Thyroid gland (tissue), 4 donors: ENCODE measurements around the gene MRPS10. TPM values are rescaled to one million over a fixed set of nuclear protein-coding genes. Genes with fewer than 3 reads are reported as not detected.
A peak's percentile ranks its signal among the peaks of the same experiment; 100 is the strongest.

ENCODE experiments used
- DNase-seq, 2 donors: peaks; one replicate each; pipeline ENCODE4 v3.0.0-alpha.2; 2019
- H3K27ac ChIP-seq, 3 donors: fragments of 200-600 bp; sonication (generic); 1 replicate in 2 of 3; 2 replicates in 1 of 3; pipeline ENCODE4 v1.5.1; 2016 to 2019; ENCODE audit warnings: mild to moderate bottlenecking in 1 of 3, moderate library complexity in 1 of 3
- H3K27me3 ChIP-seq: fragments of 200-600 bp; sonication (generic); one replicate; pipeline ENCODE4 v1.5.1; 2019
- H3K36me3 ChIP-seq, 2 donors: fragments of 200-600 bp; sonication (generic); one replicate each; pipeline ENCODE4 v1.5.1; 2016 to 2019
- H3K4me1 ChIP-seq, 2 donors: fragments of 200-600 bp; sonication (generic); one replicate each; pipeline ENCODE4 v1.5.1; 2017 to 2019
- H3K4me3 ChIP-seq, 3 donors: fragments of 200-600 bp; sonication (generic); replicated peaks in 1 of 3; 1 replicate in 2 of 3; 2 replicates in 1 of 3; pipeline ENCODE4 v1.5.1; 2016; ENCODE audit warnings: mild to moderate bottlenecking in 1 of 3
- H3K9me3 ChIP-seq: fragments of 200-600 bp; sonication (generic); one replicate; pipeline ENCODE4 v1.5.1; 2017
- CTCF ChIP-seq, 6 experiments: fragments of 200-600 bp in 3 of 6; fragments of 450-650 bp in 3 of 6; sonication (generic) in 3 of 6; IDR thresholded peaks; one replicate each; pipeline ENCODE4 v1.5.1; 2016 to 2019; ENCODE audit warnings: antibody characterized with exemption in 6 of 6, mild to moderate bottlenecking in 2 of 6, inconsistent platforms in 1 of 6, moderate library complexity in 1 of 6
- POLR2A ChIP-seq, 2 donors: fragments of 450-650 bp; IDR thresholded peaks; one replicate each; pipeline ENCODE4 v1.6.1; 2017; ENCODE audit warnings: antibody characterized with exemption in 2 of 2, mild to moderate bottlenecking in 2 of 2, moderate library complexity in 1 of 2
- WGBS, 2 donors: methylation state at CpG; one replicate each; pipeline ENCODE4 v1.1.5; 2017; 5-methylcytosine and 5-hydroxymethylcytosine counted together
- intact Hi-C: fragments of 100-400 bp; cut with DNase I; formaldehyde crosslinking; loops from one replicate; pipeline ENCODE4 v1.15.1; 2023
- total RNA-seq, 4 donors: library from RNA; depleted of rRNA; stranded (reverse); fragments of >200 nt; gene quantifications; one replicate each; pipeline ENCODE4 v1.2.3, GENCODE V29; 2016

Gene MRPS10
- total RNA-seq = 10 to 100 TPM; 35.2 to 42.5 (median 36.9) TPM

DNA sequence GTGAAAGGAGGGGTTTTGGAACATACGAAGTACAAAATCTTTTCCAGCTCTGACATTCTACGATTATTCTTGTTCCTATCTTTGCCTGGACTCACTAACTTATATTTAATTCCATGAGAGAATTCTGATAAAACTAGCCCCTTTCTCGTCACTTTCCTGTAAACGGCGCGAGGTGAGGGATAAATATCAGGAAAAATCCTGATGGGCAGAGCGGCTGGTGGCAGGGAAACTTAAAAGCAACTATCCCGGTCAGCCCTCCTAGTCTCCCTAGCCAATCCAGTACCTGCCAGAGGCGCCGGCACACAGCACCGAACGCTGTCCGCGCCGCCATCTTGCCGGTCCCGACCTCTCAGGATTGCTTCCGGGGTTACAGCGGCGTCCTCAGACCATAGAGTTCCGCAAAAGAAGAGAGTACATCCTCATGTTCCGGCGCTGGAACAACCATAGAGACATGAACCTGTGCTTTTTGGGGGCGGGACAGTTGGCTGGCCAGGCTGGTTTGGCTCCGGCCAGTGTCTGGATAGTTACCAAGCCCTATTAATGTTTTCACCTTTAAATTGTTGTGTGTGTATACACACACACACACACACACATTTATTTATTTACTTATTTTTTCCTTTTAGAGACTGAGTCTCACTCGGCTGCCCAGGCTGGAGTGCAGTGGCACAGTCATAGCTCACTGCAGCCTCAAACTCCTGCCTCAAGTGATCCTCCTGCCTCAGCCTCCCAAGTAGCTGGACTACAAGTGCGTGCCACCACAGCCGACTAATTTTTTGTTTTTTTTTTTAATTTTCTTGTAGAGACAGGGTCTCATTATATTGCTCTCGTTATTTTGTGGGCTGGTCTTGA, at the start of gene MRPS10:
TSS of gene MRPS10 (minus strand) at position 343 of the 849 bp plus-strand sequence. CDS start at position 331, 12 bp downstream.
- peak within 1 kb of the TSS; percentile 14 to 69 (median 68) for H3K4me3 ChIP-seq
- H3K27ac ChIP-seq = peak within 1 kb of the TSS in 2 of 3 donors; percentile 59 to 74
- DNase-seq = peak; percentile 95
- no peaks in the 10 kb centered on the region for H3K9me3 ChIP-seq
- H3K27me3 ChIP-seq = no peaks in the 10 kb centered on the region
- TF ChIP-seq POLR2A (IDR thresholded peaks at IDR 0.05) = peak in 1 of 2 donors; percentile 77
- peak in 1 of 6 experiments; percentile 38 for TF ChIP-seq CTCF (IDR thresholded peaks at IDR 0.05)
- intact Hi-C loops = loop anchor here (5.0 to 10.0 kb wide), 2 partner anchors 295 to 433 kb away; partner anchors contain the start of genes BYSL, MED20, PRICKLE4 and TOMM6
- 10 to 11% methylated on average over 28 to 29 of the region's 29 CpGs for WGBS, 2 donors
- peaks cover 7 to 15% of the 10 kb centered on the region in 2 donors for H3K4me1 ChIP-seq
- peaks cover 7 to 9% of the 10 kb centered on the region in 2 donors for H3K36me3 ChIP-seq

- TF ChIP-seq CTCF (IDR thresholded peaks at IDR 0.05) = no peak
- TF ChIP-seq POLR2A (IDR thresholded peaks at IDR 0.05) = no peak
- no peaks in the 10 kb centered on the region for H3K27me3 ChIP-seq
- DNase-seq = no peak
- WGBS, 2 donors = 55 to 100% methylated on average over 1 of the region's 1 CpG
- H3K4me3 ChIP-seq = no peak overlapping the region
- no peak overlapping the region for H3K27ac ChIP-seq
- H3K4me1 ChIP-seq = no peaks in the 10 kb centered on the region
- no peaks in the 10 kb centered on the region for H3K9me3 ChIP-seq
- intact Hi-C loops = no loop called here
- no peaks in the 10 kb centered on the region for H3K36me3 ChIP-seq
These were observed 48.9 kb upstream of the MRPS10 start for GRCh38 chr6:42266538-42266937.

DNA sequence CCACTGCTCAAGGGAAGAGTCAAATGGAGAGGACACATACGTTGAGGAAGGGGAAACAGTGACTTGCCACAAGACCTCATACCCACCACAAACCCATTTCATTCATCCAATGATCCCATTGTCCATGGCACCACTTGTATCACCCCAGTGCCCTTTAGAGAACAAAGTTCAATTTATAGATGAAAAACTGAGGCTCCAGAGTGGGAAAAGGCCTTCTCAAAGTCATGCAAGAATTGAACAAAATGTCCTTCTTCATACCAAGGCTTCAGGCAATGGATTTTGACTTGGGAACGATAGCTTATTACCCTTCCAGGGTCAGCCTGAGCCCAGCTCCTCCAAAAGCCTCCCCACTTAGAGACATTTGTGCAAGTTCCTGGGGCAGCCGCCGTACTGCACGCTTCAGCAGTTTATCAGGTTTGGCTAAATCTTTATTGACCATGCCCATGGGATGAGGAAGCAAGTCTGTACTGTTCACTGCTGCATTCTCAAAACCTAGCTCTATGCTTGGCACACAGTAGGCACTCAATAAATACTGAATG, 47.3 kb upstream of the MRPS10 start:
- no peak overlapping the region for H3K27ac ChIP-seq
- no peaks in the 10 kb centered on the region for H3K9me3 ChIP-seq
- DNase-seq = no peak
- intact Hi-C loops = loop anchor here (5.0 kb wide), 2 partner anchors 267 to 282 kb away; no protein-coding TSS in a partner anchor
- H3K27me3 ChIP-seq = no peaks in the 10 kb centered on the region
- WGBS, 2 donors = 90 to 92% methylated on average over 5 of the region's 5 CpGs
- H3K4me3 ChIP-seq = no peak overlapping the region
- TF ChIP-seq CTCF (IDR thresholded peaks at IDR 0.05) (no peak), POLR2A (IDR thresholded peaks at IDR 0.05) (no peak)
- H3K36me3 ChIP-seq = no peaks in the 10 kb centered on the region
- H3K4me1 ChIP-seq = peaks cover 0 to 12% of the 10 kb centered on the region in 2 donors

DNA sequence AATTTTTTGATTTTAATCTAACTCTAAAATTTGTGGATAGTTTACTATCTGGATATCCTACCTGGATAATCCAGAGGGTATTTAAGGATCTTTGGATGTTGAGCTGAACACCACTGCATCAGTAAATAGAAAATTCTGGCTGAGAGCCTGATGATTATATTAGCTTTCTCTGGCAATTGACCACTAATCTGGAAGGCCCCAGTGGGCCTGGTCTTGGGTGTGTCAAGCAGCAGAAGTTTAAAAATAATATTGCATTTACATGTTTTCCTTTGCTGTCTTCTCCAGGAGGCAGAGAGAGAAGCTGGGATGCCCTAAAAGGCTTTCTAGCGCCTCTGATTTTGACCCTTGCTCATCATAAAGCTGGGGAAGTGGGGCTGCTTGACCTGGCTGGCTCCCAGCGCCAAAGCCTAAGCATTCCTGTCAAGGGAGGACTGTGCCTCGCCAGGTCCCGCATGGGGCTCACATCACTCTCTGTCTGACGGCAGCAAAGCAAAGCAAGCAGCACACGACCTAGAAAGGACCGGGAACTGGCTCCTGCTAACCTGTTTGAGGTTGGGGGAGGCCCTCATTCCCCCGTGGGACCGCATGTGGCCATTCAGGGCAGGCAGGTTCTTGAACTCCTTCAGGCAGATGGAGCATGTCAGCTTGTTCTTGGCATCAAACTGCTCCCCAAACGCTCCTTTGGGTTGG, 46.6 kb upstream of the MRPS10 start:
- DNase-seq = no peak
- no peaks in the 10 kb centered on the region for H3K36me3 ChIP-seq
- intact Hi-C loops = loop anchor here (5.0 kb wide), 2 partner anchors 268 to 283 kb away; no protein-coding TSS in a partner anchor
- H3K9me3 ChIP-seq = no peaks in the 10 kb centered on the region
- no peak overlapping the region for H3K27ac ChIP-seq
- no peak overlapping the region for H3K4me3 ChIP-seq
- peaks cover 0 to 12% of the 10 kb centered on the region in 2 donors for H3K4me1 ChIP-seq
- WGBS, 2 donors = 78 to 84% methylated on average over 10 of the region's 10 CpGs
- no peaks in the 10 kb centered on the region for H3K27me3 ChIP-seq
- TF ChIP-seq POLR2A (IDR thresholded peaks at IDR 0.05) (no peak), CTCF (IDR thresholded peaks at IDR 0.05) (no peak)
